HTR-8/SVneo (cell line): ENCODE data around the gene PBX4.

Source experiments
- DNase-seq: peaks from one replicate; pipeline ENCODE4 v3.0.0; 2011; ENCODE audit warnings: low spot score, mixed read lengths; ENCODE audit not compliant: insufficient read length
- FAIRE-seq: peaks from 2 replicates; lab custom pipeline; 2011; peaks lifted over from hg19 to GRCh38; lab: Jason Lieb, UNC

PBX4 gene

GRCh38 chr19:19649580-19649995 is 31.1 kb upstream of the PBX4 start:
- FAIRE-seq (no peak), DNase-seq (no peak)

- no peak for FAIRE-seq
These were observed 30.7 kb upstream of the PBX4 start for GRCh38 chr19:19649155-19649554.

GRCh38 chr19:19647037-19647835 is 28.7 kb upstream of the PBX4 start:
- DNase-seq (no peak), FAIRE-seq (no peak)

More at GRCh38 chr19:19649155-19649554, 30.7 kb upstream of the PBX4 start:
- no peak for DNase-seq

GRCh38 chr19:19645233-19645870 is 26.9 kb upstream of the PBX4 start:
- DNase-seq (no peak), FAIRE-seq (no peak)

- no peak for DNase-seq
- FAIRE-seq: no peak
These were observed 25.5 kb upstream of the PBX4 start for GRCh38 chr19:19644054-19644388.

- FAIRE-seq: peak; percentile 88
- DNase-seq: peak; percentile 84
These were observed 24.9 kb upstream of the PBX4 start, which contains the start of gene GMIP for GRCh38 chr19:19643158-19644053. TSS of gene GMIP (minus strand) at chr19:19643657. CDS start at chr19:19643529, 128 bp downstream.

- FAIRE-seq (no peak), DNase-seq (no peak)
These were observed 24.1 kb upstream of the PBX4 start for GRCh38 chr19:19642506-19643157.

- FAIRE-seq (no peak), DNase-seq (no peak)
These were observed 19.2 kb upstream of the PBX4 start for GRCh38 chr19:19637523-19638251.

GRCh38 chr19:19637186-19637522 is 18.7 kb upstream of the PBX4 start:
- DNase-seq: no peak
- FAIRE-seq: no peak

GRCh38 chr19:19636573-19637185 is 18.2 kb upstream of the PBX4 start:
- DNase-seq (no peak), FAIRE-seq (no peak)

- DNase-seq: no peak
- FAIRE-seq: no peak
These were observed 16.8 kb upstream of the PBX4 start for GRCh38 chr19:19635313-19635702.

- FAIRE-seq: no peak
- DNase-seq: no peak
These were observed 16.2 kb upstream of the PBX4 start for GRCh38 chr19:19634516-19635312.

GRCh38 chr19:19633711-19634515 is 15.4 kb upstream of the PBX4 start:
- DNase-seq (no peak), FAIRE-seq (peak; percentile 26)

- FAIRE-seq (peak; percentile 26), DNase-seq (no peak)
These were observed 14.2 kb upstream of the PBX4 start for GRCh38 chr19:19632661-19633060.

- DNase-seq: no peak
These were observed 12.9 kb upstream of the PBX4 start for GRCh38 chr19:19631346-19631745.

GRCh38 chr19:19630426-19630825 is 11.9 kb upstream of the PBX4 start:
- DNase-seq: no peak
- FAIRE-seq: no peak

More at GRCh38 chr19:19631346-19631745, 12.9 kb upstream of the PBX4 start:
- FAIRE-seq: no peak

GRCh38 chr19:19630062-19630414 is 11.6 kb upstream of the PBX4 start:
- DNase-seq (no peak), FAIRE-seq (no peak)
